ENCODE results near the gene FA2H.
"Not testable (repeated sequence)": the region's sequence is repeated elsewhere in the genome, so short reads cannot be mapped to it uniquely, and the experiment has no call there.

FA2H gene

GRCh38 chr16:74724820-74725549, 49.6 kb downstream of the FA2H start:
- no peak for DNase-seq (ENCODE audit: low read depth in 2 of 2)

- DNase-seq (ENCODE audit: low read depth in 2 of 2) = no peak
Observed at GRCh38 chr16:74723256-74723655, 51.4 kb downstream of the FA2H start.

GRCh38 chr16:74722156-74722555, 52.5 kb downstream of the FA2H start:
- not testable (repeated sequence) for DNase-seq (ENCODE audit: low read depth in 2 of 2)

- no peak for DNase-seq (ENCODE audit: low read depth in 2 of 2)
Observed at GRCh38 chr16:74721716-74722115, 52.9 kb downstream of the FA2H start.

- DNase-seq (ENCODE audit: low read depth in 2 of 2) = no peak
Observed at GRCh38 chr16:74720579-74720978, 54.0 kb downstream of the FA2H start.

GRCh38 chr16:74718741-74719610, 55.6 kb downstream of the FA2H start:
- DNase-seq (ENCODE audit: low read depth in 2 of 2) = no peak

GRCh38 chr16:74718140-74718539, 56.5 kb downstream of the FA2H start:
- DNase-seq (ENCODE audit: low read depth in 2 of 2) = no peak

- DNase-seq (ENCODE audit: low read depth in 2 of 2) = no peak
Observed at GRCh38 chr16:74717367-74717766, 57.3 kb downstream of the FA2H start.

- no peak for DNase-seq (ENCODE audit: low read depth in 2 of 2)
Observed at GRCh38 chr16:74716355-74716754, 58.3 kb downstream of the FA2H start.

- DNase-seq (ENCODE audit: low read depth in 2 of 2) = no peak
Observed at GRCh38 chr16:74713876-74714275, 60.7 kb downstream of the FA2H start.

- DNase-seq (ENCODE audit: low read depth in 2 of 2) = no peak
Observed at GRCh38 chr16:74713325-74713724, 61.3 kb downstream of the FA2H start.

- DNase-seq (ENCODE audit: low read depth in 2 of 2) = no peak
Observed at GRCh38 chr16:74711938-74712337, 62.7 kb downstream of the FA2H start.

- no peak for DNase-seq (ENCODE audit: low read depth in 2 of 2)
Observed at GRCh38 chr16:74710401-74710800, 64.2 kb downstream of the FA2H start.

GRCh38 chr16:74709441-74709877, 65.2 kb downstream of the FA2H start:
- peak; percentile 55 to 78 for DNase-seq (ENCODE audit: low read depth in 2 of 2)

GRCh38 chr16:74700438-74701225, 74.0 kb downstream of the FA2H start, which contains the start of gene MLKL:
MLKL (minus strand) TSS chr16:74700862; CDS start chr16:74695757, 5,105 bp downstream.
- DNase-seq (ENCODE audit: low read depth in 2 of 2) = peak; percentile 26 to 54

- peak in 1 of 2 donors; percentile 14 for DNase-seq (ENCODE audit: low read depth in 2 of 2)
Observed at GRCh38 chr16:74700116-74700437, 74.5 kb downstream of the FA2H start.

GRCh38 chr16:74699666-74700065, 75.0 kb downstream of the FA2H start:
- DNase-seq (ENCODE audit: low read depth in 2 of 2) = no peak

GRCh38 chr16:74698222-74698621, 76.4 kb downstream of the FA2H start:
- DNase-seq (ENCODE audit: low read depth in 2 of 2) = no peak

- DNase-seq (ENCODE audit: low read depth in 2 of 2) = peak; percentile 32 to 53
Observed at GRCh38 chr16:74695450-74696422, 78.9 kb downstream of the FA2H start.

GRCh38 chr16:74691093-74691855, 83.3 kb downstream of the FA2H start:
- no peak for DNase-seq (ENCODE audit: low read depth in 2 of 2)

Data from stimulated activated CD4-positive, alpha-beta T cell treated with anti-CD3 and anti-CD28 coated beads, Interleukin-15, amount 100 ng/mL, for 48 hours (primary cell).